Measurements from ENCODE around the gene PTGDR.

The PTGDR gene

DNA sequence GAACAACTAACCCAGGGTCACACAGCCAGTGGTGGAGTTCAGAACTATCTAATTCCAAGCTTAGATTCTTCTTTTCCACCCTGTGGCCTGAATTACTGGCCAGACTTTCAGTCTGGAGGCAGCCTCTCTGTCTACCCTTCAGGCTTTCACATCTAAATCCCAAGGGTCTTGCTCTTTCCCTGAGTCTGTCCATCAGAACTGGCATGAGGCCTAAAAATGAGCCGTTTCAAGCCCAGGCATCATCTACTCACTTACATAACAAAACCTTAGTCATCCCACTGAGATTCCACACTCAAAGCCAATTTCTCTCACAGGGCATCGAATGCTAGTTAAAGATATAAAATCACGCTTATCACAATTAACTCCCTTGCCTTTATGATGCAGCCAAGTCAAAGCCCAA is 1.3 kb upstream of the PTGDR start:
- DNase-seq: no peak

DNA sequence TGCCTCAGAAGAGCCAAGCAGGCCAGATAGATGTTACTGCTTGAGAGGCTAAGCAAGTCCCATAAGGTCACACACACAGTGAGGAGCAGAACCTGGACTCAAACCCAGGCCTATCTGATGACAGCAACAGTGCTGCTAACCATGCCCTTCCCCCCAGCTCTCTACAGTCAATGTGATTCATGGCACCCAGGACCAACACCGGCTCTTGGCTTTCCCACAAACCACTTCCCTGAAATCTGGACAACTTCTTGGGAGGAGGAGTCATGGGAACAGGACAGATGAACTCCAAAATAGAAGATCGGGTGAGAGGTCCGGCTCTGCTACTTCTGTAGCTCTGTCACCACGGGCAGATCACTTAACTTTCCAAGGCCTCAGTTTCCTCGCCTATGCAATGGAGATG is 716 bp upstream of the PTGDR start:
- DNase-seq: no peak

GRCh38 chr14:52268279-52269061 is 972 bp downstream of the PTGDR start:
- no peak for DNase-seq

- DNase-seq: no peak
These were observed 1.6 kb downstream of the PTGDR start for GRCh38 chr14:52269100-52269499.

DNA sequence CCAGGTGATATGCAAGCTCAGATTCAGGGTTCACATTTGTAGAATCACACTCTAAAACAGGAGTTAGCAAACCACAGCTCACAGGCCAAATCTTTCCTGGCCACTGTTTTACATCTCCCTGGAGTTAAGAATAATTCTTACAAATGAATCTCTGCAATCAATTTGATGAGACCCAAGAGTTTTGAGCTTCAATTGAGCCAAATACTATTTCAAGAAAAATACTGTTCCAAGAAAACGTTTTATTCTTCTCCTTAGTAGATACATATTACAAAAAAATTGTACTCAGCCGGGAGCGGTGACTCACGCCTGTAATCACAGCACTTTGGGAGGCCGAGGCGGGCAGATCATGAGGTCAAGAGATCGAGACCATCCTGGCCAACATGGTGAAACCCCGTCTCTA is 2.5 kb downstream of the PTGDR start:
- no peak for DNase-seq

- no peak for DNase-seq
These were observed 4.0 kb downstream of the PTGDR start for GRCh38 chr14:52271538-52271937.

- peak in 1 of 2 donors; percentile 41 for DNase-seq
These were observed 4.9 kb downstream of the PTGDR start for GRCh38 chr14:52272375-52272774.

- DNase-seq: no peak
These were observed 7.9 kb downstream of the PTGDR start for GRCh38 chr14:52275372-52275771.

DNA sequence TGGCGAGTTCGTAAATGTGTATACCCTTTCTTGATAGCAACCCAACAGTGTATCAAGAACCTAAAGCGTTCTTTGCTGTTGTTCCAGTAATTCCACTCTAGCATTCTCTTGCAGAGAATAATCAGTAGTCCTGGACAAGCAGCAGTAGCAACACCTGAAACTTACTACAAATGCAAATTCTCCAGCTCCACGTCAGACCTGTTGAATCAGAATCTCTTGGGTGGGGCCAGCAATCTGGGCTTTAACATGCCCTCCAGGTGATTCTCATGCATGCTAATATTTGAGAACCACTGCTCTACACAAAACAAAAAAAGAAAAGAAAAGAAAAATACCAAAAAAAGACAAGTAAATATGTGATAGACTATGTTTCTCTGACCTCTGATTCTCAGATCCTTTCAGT is 10.1 kb downstream of the PTGDR start:
- DNase-seq: no peak

GRCh38 chr14:52279408-52279807 is 11.9 kb downstream of the PTGDR start:
- DNase-seq: peak in 1 of 2 donors; percentile 6

DNA sequence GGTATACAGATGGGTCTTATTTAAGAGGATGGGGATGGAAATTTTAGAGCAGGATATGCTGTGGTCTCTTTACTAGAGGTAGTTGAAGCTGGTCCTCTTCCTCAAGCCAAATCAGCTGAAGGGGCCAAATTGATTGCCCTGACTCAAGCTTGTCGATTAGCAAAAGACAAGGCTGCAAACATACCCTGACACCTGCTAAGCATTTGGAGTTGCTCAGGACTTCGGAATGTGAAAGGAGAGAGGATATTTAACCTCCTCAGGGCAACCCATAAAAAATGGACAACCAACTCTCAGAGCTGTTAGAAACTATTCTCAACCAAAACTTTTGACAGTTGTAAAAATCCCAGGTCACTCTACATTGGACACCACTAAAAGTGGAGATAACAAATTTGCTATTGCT is 15.6 kb downstream of the PTGDR start:
- no peak for DNase-seq

DNA sequence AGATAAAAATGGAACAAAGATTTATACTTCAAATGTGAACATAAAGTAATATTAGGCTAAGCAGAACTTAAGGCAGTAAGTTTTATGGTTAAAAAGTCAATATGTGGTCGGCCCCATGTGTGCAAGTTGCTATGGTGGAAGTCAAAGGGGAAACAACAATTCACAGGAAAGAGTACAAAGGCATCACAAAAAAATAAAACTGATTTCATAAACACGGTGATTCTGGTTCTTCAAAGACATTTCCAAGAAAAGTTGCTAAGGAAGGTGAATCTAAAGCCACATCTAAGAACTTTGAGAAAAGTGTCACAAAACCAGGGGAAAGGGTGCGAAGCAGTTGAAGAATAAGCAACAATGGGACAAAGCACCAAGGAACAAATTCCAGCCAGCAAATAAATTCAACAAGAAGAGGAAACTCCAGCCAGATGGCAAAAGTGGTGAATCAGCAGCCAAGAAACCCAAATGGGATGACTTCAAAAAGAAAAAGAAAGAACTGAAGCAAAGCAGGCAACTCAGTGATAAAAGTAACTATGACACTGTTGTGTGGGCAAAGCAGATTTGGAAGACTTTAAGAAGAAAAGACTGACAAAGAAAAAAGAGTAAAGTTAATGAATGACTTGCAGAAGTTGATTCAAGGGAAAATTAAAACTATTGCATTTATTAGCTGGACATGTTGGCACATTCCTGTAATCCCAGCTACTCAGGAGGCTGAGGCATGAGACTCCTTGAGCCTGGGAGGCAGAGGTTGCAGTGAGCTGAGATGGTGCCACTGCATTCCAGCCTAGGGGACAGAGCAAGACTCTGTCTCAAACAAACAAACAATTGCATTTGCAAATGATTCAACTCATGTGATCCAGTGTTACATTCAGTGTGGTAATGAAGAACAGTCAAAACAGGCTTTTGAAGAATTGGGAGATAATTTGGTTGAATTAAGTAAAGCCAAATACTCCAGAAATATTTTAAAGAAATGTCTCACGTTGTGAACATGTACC is 19.5 kb downstream of the PTGDR start:
- no peak for DNase-seq

- DNase-seq: no peak
These were observed 28.9 kb downstream of the PTGDR start for GRCh38 chr14:52296378-52296777.

GRCh38 chr14:52298795-52299194 is 31.3 kb downstream of the PTGDR start:
- DNase-seq: no peak

DNA sequence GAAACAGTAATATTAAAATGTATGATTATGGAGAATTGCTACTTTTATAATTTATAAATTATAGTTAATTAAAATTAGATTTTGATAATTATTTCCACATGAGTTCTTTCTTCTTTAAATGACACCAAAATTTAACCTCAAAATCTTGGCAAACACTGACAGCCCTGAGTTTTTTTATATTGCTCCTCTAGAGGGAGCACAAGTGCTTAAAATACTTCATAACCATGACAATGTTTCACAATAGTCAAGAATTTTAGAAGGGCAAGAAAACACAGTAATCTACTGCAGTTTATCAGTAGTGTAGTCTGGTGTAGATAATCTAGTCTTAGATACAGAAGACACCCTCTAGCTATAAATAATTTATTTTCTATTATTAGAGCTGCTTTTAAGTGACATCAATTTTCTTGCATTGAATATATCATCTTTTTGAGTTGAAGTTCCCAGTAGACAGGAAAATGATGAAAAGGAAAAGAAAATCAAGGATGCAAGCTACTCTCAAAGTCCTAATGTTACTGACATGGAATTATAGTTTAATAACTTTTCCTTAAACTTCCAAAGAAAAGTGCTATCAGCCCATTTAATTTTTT is 32.3 kb downstream of the PTGDR start:
- peak in 1 of 2 donors; percentile 53 for DNase-seq

DNA sequence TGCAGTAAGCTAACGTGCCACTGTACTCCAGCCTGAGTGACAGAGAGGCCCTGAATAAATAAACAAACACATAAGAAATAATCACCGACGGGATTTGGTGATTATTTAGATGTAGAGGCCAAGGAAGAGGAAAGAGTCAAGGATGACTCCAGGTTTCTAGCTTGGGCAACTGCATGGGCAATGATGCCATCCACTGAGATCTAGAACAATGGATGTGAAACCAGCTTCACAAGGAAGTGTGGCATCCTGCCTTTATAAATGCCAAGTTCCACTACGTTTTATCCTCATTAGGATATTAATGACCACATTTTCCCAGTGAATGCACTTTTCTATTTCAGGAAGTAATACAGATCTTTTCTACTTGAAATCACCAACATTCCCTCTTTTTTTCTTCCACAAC is 35.7 kb downstream of the PTGDR start:
- no peak for DNase-seq

DNA sequence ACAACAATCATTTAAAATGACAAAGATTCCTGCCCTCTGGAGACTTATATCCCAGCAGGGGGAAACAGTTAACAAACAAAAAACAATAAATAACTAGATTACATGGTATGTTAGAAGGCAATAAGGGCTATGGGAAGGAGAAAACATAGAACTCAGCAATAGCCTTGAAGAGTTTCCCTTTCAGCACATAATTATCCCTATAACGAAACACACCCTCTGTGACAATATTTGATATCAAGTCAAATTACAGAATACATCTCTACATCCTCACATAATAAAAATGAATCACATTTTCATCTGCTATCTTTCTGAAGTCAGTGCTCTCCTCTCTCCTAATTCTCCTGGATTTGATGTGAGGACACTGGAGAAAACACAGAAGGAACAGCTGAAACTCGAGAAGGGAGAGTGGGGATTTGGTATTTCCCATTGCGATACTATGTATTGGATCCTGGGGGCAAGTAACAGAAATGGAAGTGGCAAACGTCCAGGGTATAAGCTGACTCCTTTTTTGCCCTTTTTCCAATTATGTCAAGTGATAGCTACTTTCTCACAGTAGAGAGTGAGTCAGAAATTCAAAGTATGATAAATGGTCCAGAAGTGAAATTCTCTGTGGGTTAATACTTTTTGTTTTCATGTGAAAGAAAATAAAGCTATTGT is 36.9 kb downstream of the PTGDR start:
- no peak for DNase-seq

- DNase-seq: no peak
These were observed 37.5 kb downstream of the PTGDR start for GRCh38 chr14:52305014-52305413.

DNA sequence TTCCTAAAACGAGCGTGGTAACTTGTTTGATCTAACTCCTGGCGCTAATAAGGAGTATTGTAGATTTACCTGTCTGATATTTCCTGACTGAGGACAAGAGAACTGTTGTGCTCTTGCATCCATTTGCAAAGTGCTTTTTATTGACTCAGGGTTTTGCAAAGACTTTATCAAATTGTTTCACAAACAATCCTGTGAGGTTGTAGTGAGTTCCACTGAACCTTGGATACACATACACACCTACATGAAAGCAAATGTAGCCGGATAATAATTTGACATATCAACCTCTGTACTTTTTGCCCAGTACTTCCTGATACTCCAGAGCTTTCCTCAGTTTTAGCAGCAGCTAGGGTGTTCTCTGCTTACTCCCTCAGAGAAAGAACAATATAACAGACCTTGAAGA is 39.9 kb downstream of the PTGDR start:
- no peak for DNase-seq

DNA sequence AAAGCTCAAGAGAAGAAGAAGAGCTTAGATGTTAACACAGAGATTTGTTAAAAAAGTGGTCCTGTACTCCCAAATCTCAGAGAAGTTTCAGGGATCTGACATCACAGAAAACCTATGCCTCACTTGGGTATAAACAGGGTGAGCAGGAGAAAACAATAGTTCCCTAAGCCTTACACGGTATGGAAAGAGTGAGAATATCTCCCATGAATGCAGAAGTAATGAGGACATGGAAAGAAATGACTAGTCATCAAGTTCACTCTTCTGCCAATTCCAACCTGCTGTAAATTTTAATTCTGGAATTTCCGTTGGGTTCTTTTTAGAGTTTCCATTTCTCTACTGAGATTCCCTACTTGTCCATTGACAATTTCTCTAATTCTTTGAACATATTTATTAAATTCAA is 40.4 kb downstream of the PTGDR start:
- no peak for DNase-seq

GRCh38 chr14:52310541-52310940 is 43.0 kb downstream of the PTGDR start:
- DNase-seq: peak in 1 of 2 donors; percentile 48

DNA sequence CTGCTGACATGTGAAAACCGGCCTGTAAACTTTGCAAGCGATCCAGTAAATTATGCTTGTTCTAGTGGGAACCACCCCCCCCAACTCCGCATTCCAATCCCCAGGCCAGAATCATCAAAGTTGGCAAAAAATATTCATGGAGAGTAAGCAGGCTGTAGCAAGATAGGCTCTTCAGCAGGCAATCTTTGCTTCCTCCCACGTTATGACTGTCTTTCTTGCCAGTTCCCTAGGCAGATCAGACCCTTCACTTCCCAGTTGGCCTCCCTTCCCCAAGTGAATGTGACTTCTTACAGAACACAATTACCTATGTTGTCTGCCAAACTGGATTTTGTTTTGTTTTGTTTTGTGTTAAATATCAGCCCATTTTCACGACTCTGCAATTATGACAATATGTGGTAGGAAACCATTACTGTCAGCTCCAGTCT is 45.4 kb downstream of the PTGDR start:
- peak in 1 of 2 donors; percentile 9 for DNase-seq

DNA sequence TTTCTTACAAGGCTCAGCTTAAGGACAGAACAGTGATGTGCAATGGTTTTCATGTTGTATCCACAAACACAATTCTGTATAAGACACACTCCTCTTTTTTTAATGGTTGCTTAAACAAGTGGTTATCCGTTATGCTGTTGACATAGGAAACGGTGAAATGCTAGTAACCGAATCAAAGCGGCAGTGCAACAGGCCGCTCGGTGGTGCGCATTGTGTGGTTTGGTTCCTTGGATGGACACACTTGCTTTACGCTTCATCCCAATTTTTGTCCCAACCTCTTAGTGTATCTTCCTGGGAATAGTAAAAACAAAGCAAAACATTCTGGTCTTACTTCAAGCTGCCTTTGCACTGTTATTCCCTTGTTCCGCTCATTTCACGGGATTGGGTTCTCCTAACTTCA is 46.0 kb downstream of the PTGDR start:
- no peak for DNase-seq
